HAP-1 (cell line): ENCODE measurements around the gene VPS9D1.

Experiments
- DNase-seq, 2 experiments: peaks; one replicate each; pipeline ENCODE4 v3.0.0-alpha.2; 2016 to 2020; ENCODE audit warnings: low spot score in 2 of 2
- H3K27me3 ChIP-seq: fragments of 250-450 bp; sonication (Bioruptor Pico); 2 replicates; pipeline ENCODE4 v1.5.1; 2020; ENCODE audit warnings: low read depth, mild to moderate bottlenecking, moderate library complexity
- H3K36me3 ChIP-seq: fragments of 250-450 bp; sonication (Bioruptor Pico); replicated peaks from 2 replicates; pipeline ENCODE4 v1.5.1; 2020; ENCODE audit warnings: mild to moderate bottlenecking
- H3K4me1 ChIP-seq: fragments of 250-450 bp; sonication (Bioruptor Pico); 2 replicates; pipeline ENCODE4 v1.5.1; 2020; ENCODE audit warnings: mild to moderate bottlenecking
- H3K4me3 ChIP-seq: fragments of 250-450 bp; sonication (Bioruptor Pico); 2 replicates; pipeline ENCODE4 v1.5.1; 2020; ENCODE audit warnings: mild to moderate bottlenecking, moderate library complexity
- H3K9me3 ChIP-seq: fragments of 250-450 bp; sonication (Bioruptor Pico); 2 replicates; pipeline ENCODE4 v1.5.1; 2020; ENCODE audit warnings: mild to moderate bottlenecking, moderate library complexity
- in situ Hi-C: fragments of 300-500 bp; cut with MboI; formaldehyde crosslinking; loops from 3 replicates; pipeline ENCODE4 v1.14.3; 2020; ENCODE audit warnings: low sequenced_read_pairs, inconsistent platforms, mixed read lengths

VPS9D1 gene

DNA sequence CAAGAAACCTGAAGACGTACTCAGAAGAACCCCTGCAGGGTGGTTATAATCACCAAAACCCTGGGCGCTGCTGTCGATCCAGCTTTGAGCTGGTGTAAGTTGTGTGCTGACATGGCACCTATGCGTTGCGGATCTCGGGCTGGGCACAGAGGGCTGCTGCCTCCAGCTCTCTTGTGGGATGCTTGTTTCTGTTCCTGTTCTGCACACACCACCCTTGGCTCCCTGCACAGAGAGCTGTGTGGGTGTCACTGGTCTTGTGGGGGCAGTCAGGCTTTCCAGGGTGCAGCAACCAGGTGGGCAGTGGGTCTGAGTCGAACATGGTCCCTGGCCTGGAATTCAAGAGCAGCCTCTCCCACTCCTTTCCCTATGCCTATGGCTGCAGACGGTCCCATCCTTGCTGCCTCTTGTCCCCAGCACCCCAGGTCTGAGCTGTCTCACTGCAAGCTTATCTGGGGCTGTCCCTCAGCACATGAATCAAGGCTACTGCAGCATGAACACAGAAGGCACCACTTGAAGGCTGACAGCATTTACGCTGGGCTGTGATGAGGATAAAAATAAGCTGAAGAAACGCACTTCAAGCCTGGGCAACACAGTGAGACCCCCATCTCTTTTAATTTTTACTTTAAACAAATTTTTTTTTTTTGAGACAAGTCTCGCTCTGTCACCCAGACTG is 20.8 kb upstream of the VPS9D1 start:
- in situ Hi-C loops: no loop called here
- Histone ChIP-seq H3K4me3 (no peak overlapping the region), H3K4me1 (no peaks in the 10 kb centered on the region), H3K9me3 (no peaks in the 10 kb centered on the region), H3K36me3 (peaks cover 88% of the 10 kb centered on the region), H3K27me3 (no peaks in the 10 kb centered on the region)
- DNase-seq: no peak

DNA sequence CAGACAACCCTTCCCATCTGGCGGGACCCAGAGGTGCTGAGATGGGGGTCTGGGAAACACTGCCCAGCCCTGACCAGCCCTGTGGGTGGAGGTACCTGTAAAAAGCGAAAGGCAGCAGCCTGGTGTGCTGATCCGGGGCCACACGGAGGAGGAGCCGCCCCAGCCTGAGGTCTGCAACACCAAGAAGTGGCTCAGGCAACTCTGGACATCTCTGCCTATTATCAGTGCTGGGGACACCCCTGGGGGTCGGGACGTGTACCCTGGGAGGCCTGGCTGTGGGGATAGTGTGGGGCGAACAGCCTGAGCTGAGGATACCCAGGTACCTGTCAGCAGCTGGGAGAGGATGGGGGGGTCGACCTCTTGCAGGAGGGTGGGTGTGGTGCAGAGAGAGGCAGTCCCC is 18.7 kb upstream of the VPS9D1 start:
- in situ Hi-C loops: no loop called here
- Histone ChIP-seq H3K27me3 (no peaks in the 10 kb centered on the region), H3K36me3 (peaks cover 92% of the 10 kb centered on the region), H3K9me3 (no peaks in the 10 kb centered on the region), H3K4me1 (no peaks in the 10 kb centered on the region), H3K4me3 (no peak overlapping the region)
- no peak for DNase-seq

DNA sequence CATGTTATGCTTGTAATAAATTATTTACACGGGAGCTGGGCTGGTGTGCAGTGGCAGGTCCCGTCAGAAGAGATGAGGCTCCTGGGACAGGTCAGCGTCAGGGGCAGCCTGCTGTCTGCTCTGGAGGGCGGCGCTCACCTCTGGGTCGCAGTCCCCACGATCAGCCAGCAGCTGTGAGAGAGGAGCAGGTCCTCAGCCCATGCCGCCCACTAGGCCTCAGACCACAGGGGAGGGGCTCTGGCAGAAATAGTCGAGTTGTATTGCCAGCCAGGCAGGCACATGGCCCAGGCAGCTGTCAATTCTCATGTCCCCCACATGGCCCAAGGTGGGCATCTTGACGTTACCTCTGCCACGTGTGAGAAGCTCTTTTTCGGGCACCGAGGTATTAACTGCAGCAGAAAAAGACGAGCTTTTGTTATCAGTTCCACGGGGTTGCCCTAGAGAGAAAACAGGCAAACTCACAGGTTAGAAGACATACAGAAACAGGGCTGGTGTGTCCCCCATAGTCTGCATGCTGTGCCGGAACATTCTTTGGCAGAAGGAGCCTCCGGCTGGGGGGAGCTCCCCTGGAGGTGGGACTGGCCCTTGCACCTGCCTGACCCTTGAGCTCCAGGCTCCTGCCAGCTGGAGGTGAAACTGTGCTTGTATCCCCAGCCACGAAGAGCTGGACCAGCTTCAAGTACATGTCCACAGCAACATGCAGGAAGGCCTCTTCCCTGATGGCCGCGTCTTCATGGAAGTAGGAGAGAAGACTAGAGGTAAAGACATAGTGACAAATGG is 18.0 kb upstream of the VPS9D1 start:
- no peaks in the 10 kb centered on the region for H3K4me1 ChIP-seq
- DNase-seq: no peak
- no peaks in the 10 kb centered on the region for H3K9me3 ChIP-seq

DNA sequence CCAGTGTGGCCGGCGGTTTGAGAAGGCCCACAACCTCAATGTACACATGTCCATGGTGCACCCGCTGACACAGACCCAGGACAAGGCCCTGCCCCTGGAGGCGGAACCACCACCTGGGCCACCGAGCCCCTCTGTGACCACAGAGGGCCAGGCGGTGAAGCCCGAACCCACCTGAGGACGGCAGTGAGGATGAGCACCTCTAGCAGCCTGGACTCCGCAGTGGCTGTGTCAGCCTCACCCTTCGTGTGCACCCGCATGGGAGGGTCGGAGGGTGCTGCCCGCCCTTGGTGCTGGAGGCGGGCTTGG is 17.3 kb upstream of the VPS9D1 start:
- peaks cover 92% of the 10 kb centered on the region for H3K36me3 ChIP-seq
- no peak for DNase-seq

More for the DNA sequence above, 18.0 kb upstream of the VPS9D1 start:
- H3K36me3 ChIP-seq: peaks cover 92% of the 10 kb centered on the region
- no peak overlapping the region for H3K4me3 ChIP-seq
- H3K27me3 ChIP-seq: no peaks in the 10 kb centered on the region
- in situ Hi-C loops: no loop called here

DNA sequence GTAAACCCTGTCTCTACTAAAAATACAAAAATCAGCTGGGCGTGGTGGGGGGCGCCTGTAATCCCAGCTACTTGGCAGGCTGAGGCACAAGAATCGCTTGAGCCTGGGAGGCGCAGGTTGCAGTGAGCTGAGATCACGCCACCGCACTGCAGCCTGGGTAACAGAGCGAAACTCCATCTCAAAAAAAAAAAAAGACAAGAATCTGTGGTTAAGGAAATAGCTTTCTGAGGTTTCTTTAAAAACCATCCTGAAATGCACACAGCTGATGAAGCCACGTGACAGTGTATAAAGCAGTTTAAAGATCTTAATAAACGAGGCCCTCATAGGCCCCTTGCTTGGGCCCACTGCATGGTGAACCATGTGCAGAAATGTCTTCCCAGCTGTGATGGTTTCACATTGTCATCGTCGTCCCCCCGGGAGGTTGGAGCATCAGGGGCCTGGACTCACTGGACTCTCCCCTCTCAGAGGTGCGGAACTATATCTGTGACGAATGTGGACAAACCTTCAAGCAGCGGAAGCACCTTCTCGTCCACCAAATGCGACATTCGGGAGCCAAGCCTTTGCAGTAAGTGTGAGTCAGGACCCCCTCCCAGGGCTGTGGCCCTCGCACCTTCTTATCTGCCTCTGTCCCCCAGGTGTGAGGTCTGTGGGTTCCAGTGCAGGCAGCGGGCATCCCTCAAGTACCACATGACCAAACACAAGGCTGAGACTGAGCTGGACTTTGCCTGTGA is 16.8 kb upstream of the VPS9D1 start:
- Histone ChIP-seq H3K27me3 (no peaks in the 10 kb centered on the region), H3K4me3 (no peak overlapping the region), H3K4me1 (no peaks in the 10 kb centered on the region), H3K36me3 (peaks cover 87% of the 10 kb centered on the region), H3K9me3 (no peaks in the 10 kb centered on the region)
- in situ Hi-C loops: no loop called here
- DNase-seq: no peak

More for the DNA sequence above, 17.3 kb upstream of the VPS9D1 start:
- in situ Hi-C loops: no loop called here
- H3K4me1 ChIP-seq: no peaks in the 10 kb centered on the region
- no peak overlapping the region for H3K4me3 ChIP-seq
- H3K9me3 ChIP-seq: no peaks in the 10 kb centered on the region
- H3K27me3 ChIP-seq: no peaks in the 10 kb centered on the region

DNA sequence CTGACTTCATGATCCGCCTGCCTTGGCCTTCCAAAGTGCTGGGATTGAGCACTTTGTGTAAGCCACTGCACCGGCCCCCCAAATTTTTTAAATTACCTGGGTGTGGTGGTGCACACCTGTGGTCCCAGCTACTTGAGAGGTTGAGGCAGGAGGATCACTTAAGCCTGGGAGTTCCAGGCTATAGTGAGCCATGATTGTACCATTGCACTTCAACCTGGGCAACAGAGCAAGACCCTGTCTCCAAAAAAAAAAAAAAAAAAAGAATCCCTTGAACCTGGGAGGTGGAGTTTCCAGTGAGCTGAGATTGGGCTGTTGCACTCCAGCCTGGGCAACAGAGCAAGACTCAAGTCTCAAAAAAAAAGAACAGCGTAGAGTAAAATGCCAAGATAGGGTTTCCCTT is 15.9 kb upstream of the VPS9D1 start:
- in situ Hi-C loops: no loop called here
- Histone ChIP-seq H3K4me1 (no peaks in the 10 kb centered on the region), H3K36me3 (peaks cover 86% of the 10 kb centered on the region), H3K9me3 (no peaks in the 10 kb centered on the region), H3K4me3 (no peak overlapping the region), H3K27me3 (no peaks in the 10 kb centered on the region)
- no peak for DNase-seq

DNA sequence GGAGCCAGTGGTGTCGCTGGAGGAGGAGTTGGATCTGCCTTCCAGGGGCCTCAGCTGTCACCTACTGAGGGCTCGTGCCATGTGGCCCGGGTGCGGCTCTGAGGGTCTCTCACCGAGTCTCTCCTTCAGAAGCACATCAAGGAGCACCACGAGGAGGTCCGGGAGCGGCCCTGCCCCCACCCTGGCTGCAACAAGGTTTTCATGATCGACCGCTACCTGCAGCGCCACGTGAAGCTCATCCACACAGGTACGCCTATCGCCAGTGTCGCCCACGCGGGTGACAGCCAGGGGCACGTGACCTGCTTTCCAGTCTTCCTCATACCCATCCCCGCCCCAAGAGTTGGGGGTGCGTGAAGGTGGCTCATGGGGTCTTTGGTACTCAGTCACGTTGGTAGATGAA is 13.1 kb upstream of the VPS9D1 start:
- Histone ChIP-seq H3K9me3 (no peaks in the 10 kb centered on the region), H3K27me3 (no peaks in the 10 kb centered on the region), H3K4me1 (no peaks in the 10 kb centered on the region), H3K36me3 (peaks cover 85% of the 10 kb centered on the region), H3K4me3 (no peak overlapping the region)
- DNase-seq: no peak
- in situ Hi-C loops: no loop called here

DNA sequence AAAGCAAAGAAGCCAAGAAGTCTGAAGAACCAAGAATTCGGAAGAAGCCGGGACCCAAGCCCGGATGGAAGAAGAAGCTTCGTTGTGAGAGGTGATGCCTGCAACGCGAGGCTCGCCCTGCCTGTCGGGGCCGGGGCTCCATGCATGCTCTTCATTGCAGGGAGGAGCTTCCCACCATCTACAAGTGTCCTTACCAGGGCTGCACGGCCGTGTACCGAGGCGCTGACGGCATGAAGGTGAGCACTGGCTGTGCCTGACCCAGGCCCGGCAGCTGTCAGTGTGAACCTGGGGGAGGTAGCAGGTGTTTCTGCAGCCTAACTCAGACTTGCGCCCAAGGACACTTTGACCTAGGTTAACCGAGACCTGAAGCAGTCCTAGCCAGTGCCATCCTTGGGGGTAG is 12.6 kb upstream of the VPS9D1 start:
- Histone ChIP-seq H3K4me3 (no peak overlapping the region), H3K36me3 (peaks cover 84% of the 10 kb centered on the region), H3K9me3 (no peaks in the 10 kb centered on the region), H3K27me3 (no peaks in the 10 kb centered on the region), H3K4me1 (no peaks in the 10 kb centered on the region)
- in situ Hi-C loops: no loop called here
- DNase-seq: peak in 1 of 2 experiments; percentile 2

DNA sequence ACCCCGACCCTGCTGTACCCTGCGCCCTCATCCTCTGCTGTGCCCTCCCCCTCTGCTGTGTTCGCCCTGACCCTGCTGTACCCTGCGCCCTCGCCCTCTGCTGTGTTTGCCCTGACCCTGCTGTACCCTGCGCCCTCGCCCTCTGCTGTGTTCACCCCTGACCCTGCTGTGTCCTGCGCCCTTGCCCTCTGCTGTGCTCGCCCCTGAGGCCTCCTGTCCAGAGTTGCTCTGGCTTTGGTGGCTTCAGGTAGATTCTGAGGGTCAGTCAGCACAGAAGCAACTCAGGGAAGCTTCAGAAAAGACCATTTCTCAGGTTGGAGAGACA is 12.2 kb upstream of the VPS9D1 start:
- Histone ChIP-seq H3K36me3 (peaks cover 81% of the 10 kb centered on the region), H3K4me1 (no peaks in the 10 kb centered on the region), H3K27me3 (no peaks in the 10 kb centered on the region), H3K4me3 (no peak overlapping the region), H3K9me3 (no peaks in the 10 kb centered on the region)
- in situ Hi-C loops: no loop called here
- no peak for DNase-seq

DNA sequence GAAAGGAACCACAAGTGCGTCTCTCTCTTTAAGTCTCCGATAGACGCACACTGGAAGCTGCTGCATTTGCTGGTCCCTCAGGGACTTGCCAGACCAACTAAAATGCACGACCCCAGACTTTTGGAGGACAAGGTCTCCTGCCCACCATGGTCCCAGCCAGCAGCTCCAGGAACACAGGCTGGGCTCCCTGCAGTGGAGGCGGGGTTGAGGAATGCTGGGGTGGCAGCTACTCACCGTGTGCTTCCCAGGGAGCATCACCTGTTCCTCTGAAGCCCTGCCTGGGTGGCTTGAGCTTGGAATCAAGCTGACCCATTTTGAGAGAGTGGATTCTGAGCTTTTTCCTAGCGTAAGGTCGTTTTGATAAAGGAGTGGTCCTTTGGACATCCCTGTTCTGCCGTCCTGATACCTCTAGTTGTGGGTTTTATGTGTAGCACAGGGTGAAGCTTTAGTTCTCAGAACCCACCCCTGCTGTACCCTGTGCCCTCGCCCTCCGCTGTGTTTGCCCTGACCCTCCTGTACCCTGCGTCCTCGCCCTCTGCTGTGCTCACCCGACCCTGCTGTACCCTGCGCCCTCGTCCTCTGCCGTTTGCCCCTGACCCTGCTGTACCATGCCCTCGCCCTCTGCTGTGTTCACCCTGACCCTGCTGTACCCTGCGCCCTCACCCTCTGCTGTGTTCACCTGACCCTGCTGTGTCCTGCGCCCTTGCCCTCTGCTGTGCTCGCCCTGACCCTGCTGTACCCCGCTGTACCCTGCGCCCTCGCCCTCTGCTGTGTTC is 11.6 kb upstream of the VPS9D1 start:
- in situ Hi-C loops: no loop called here
- no peak overlapping the region for H3K4me3 ChIP-seq
- H3K4me1 ChIP-seq: no peaks in the 10 kb centered on the region
- peak in 1 of 2 experiments; percentile 1 for DNase-seq
- no peaks in the 10 kb centered on the region for H3K9me3 ChIP-seq
- H3K36me3 ChIP-seq: peaks cover 81% of the 10 kb centered on the region
- H3K27me3 ChIP-seq: no peaks in the 10 kb centered on the region

DNA sequence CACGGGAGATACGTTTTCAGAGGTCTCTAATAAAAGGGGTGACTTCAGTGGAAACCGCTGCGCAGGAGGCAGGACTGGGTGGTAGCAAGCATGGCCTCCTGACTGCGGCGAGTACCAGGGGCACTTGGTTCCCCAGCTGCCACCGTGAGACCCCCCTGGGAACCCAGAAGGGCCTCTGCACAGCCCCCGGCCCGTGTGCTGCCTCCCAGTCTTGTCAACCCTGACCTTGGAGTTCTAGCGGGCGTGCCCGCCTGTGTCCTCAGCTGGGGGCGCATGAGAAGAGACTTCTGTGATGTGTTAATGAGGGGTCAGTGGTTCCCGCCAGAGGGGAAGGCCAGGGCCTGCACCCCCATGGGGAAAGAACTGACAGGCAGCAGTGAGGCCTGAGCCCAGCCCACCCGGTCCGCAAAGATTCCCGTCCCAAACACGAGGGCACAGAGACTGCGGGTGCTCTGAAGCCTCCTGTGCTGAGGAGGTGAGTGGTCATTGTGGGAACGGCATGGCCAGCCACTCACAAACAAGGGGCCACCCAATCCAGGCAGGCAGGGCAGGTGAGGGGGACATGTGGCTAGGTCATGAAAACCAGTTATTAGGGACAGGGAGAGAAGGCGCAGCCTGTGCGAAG is 10.0 kb upstream of the VPS9D1 start:
- Histone ChIP-seq H3K27me3 (no peaks in the 10 kb centered on the region), H3K36me3 (peaks cover 83% of the 10 kb centered on the region), H3K4me3 (no peak overlapping the region), H3K9me3 (no peaks in the 10 kb centered on the region), H3K4me1 (no peaks in the 10 kb centered on the region)
- peak in 1 of 2 experiments; percentile 1 for DNase-seq
- in situ Hi-C loops: no loop called here

DNA sequence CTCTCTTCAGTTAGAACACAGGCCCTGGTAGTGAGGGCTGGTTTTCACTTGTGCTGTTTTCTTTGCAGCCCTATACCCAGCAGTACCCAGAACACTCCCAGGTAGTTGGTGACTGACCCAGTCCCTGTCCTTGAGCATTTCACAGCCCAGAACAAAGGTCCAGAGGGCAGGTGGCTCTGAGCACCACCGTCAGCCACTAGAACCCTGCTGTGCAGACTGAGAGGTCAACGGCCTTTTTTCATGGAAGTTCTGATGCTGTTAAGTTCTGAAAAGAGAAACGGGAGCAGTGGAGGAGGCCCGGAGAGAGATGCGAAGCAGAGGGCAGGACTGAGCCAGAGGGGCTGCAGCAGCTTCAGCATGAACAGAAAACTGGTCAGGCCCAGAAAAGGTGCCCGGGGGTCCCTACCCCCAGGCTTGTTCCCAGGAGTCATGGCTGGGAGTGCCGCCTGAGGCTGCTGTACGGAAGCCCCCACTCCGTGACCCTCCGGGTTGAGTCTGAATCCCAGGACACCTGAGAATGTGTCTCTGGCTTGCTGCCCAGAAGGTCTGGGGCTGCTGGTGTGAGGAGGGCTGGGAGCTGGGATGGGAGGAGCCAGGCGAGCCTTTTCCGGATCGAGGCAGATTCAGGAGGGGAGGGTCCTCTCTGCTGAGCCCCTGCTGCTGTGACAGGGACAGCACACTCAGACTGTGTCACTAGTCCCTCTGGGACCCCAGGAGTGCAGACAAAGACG is 9.3 kb upstream of the VPS9D1 start:
- in situ Hi-C loops: no loop called here
- no peaks in the 10 kb centered on the region for H3K4me1 ChIP-seq
- H3K4me3 ChIP-seq: no peak overlapping the region
- peak; percentile 2 to 43 for DNase-seq
- H3K9me3 ChIP-seq: no peaks in the 10 kb centered on the region
- no peaks in the 10 kb centered on the region for H3K27me3 ChIP-seq
- peaks cover 80% of the 10 kb centered on the region for H3K36me3 ChIP-seq

DNA sequence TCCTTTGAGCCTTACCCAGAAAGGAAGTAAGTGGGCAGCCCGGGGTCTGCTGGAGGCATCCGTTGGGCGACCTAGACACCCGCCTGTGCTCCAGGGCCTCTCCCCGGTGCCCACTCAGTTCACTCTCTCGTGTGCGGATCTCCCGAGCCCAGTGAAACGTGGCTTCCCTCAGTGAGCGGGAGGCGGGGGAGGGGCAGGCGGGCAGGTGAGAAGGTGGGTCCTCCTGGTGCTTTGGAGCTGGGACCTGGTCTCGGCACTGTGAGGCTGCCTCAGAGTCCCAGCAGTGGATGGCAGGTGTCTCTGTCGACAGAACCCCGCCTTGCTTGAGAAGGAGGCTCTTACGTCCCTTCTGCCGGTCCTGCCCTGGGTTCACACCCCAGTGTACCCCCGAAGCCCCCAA is 8.6 kb upstream of the VPS9D1 start:
- no peaks in the 10 kb centered on the region for H3K4me1 ChIP-seq
- peaks cover 78% of the 10 kb centered on the region for H3K36me3 ChIP-seq
- in situ Hi-C loops: no loop called here
- no peaks in the 10 kb centered on the region for H3K27me3 ChIP-seq
- no peak overlapping the region for H3K4me3 ChIP-seq
- no peaks in the 10 kb centered on the region for H3K9me3 ChIP-seq
- no peak for DNase-seq
